Tibial nerve (tissue), 3 donors: ENCODE measurements around the gene GLYR1.

ENCODE experiments used
- POLR2A ChIP-seq, 2 donors: fragments of 450-650 bp; IDR thresholded peaks; one replicate each; pipeline ENCODE4 v1.6.1; 2017; ENCODE audit warnings: antibody characterized with exemption in 2 of 2, mild to moderate bottlenecking in 2 of 2, moderate library complexity in 2 of 2
- TF ChIP-seq, protein P1 (sequence below), 5 experiments: fragments of 200-600 bp in 3 of 5; fragments of 450-650 bp in 2 of 5; sonication (generic) in 3 of 5; IDR thresholded peaks; one replicate each; pipeline ENCODE4 v1.5.1; 2016 to 2019; ENCODE audit warnings: antibody characterized with exemption in 5 of 5, mild to moderate bottlenecking in 3 of 5, moderate library complexity in 2 of 5

DNA sequence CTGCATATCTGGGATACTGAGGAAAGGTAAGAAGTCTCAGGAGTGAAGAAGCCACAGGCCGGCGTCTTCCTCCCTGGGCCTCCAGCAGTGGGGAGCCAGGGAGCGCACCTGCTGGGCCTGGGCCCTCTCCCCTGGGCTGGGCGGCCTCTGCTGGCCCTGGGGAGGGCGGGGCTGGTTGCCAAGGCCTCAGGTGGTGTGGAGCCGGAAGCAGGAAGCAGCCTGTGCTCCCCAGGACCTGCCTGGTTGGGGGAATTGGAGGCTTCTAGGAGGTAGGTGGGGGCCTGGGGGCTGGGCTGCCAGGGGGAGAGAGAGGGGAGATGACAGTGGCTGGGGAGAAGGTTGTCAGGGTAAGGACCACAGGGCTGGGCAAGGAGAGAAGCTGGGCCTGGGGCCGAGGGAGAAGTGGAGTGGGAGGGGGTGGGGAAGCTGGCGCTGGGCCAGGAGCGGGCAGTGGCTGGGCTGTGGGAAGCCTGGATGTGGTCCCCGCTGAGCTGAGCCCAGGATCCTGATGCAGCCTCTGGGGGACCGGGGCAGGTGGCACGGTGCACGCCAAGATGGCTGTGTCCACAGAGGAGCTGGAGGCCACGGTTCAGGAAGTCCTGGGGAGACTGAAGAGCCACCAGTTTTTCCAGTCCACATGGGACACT, 51.8 kb downstream of the GLYR1 start, which contains the start of gene SMIM22:
- TF ChIP-seq POLR2A (IDR thresholded peaks at IDR 0.05) = no peak
- TF ChIP-seq, protein P1, sequence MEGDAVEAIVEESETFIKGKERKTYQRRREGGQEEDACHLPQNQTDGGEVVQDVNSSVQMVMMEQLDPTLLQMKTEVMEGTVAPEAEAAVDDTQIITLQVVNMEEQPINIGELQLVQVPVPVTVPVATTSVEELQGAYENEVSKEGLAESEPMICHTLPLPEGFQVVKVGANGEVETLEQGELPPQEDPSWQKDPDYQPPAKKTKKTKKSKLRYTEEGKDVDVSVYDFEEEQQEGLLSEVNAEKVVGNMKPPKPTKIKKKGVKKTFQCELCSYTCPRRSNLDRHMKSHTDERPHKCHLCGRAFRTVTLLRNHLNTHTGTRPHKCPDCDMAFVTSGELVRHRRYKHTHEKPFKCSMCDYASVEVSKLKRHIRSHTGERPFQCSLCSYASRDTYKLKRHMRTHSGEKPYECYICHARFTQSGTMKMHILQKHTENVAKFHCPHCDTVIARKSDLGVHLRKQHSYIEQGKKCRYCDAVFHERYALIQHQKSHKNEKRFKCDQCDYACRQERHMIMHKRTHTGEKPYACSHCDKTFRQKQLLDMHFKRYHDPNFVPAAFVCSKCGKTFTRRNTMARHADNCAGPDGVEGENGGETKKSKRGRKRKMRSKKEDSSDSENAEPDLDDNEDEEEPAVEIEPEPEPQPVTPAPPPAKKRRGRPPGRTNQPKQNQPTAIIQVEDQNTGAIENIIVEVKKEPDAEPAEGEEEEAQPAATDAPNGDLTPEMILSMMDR (IDR thresholded peaks at IDR 0.05) = no peak
